GM12878 (cell line): Measurements from ENCODE around the gene SLC35A1. TPM values are rescaled to one million over a fixed set of nuclear protein-coding genes. Genes with fewer than 3 reads are reported as not detected.

Experiments used
- ATAC-seq: fragments of 200-7000 bp; cut with Tn5 transposase; 3 replicates; pipeline ENCODE4 v1.9.1; 2020; ENCODE audit warnings: mild to moderate bottlenecking, moderate library complexity
- BruUV-seq: library from RNA; stranded (reverse); fragments of 400-500 nt; replicated peaks from 2 replicates; lab custom pipeline; 2021; lab: Mats Ljungman, UMichigan
- CTCF ChIA-PET: fragments of 300-600 bp; sonication (Branson Sonifier 250); formaldehyde crosslinking; extraction: SDS; loops from one replicate; lab custom pipeline; 2021; ENCODE audit warnings: inconsistent platforms; lab: Yijun Ruan, JAX
- POLR2A ChIA-PET: fragments of 350-600 bp; formaldehyde crosslinking; extraction: SDS; loops from one replicate; lab custom pipeline; 2021; ENCODE audit warnings: inconsistent platforms; lab: Charles Lee
- RAD21 ChIA-PET: fragments of 300-600 bp; sonication (Branson Sonifier 250); formaldehyde crosslinking; loops from one replicate; lab custom pipeline; 2023; ENCODE audit warnings: antibody characterized with exemption; ENCODE audit not compliant: unreplicated experiment; lab: Charles Lee
- SMC1A ChIA-PET: fragments of 300-600 bp; sonication (Branson Sonifier 250); formaldehyde crosslinking; loops from one replicate; lab custom pipeline; 2023; ENCODE audit not compliant: unreplicated experiment, uncharacterized antibody; lab: Charles Lee
- DNase-seq: peaks from one replicate; pipeline ENCODE4 v3.0.0-alpha.2; 2011; ENCODE audit warnings: low read depth, low spot score
- FAIRE-seq: peaks from 3 replicates; lab custom pipeline; 2011; peaks lifted over from hg19 to GRCh38; lab: Jason Lieb, UNC
- H2AFZ ChIP-seq: 2 replicates; pipeline ENCODE4 v1.6.0; 2011; ENCODE audit warnings: low read depth, low read length, control low read depth; ENCODE audit not compliant: control insufficient read depth
- H3K27ac ChIP-seq: 2 replicates; pipeline ENCODE4 v1.5.1; 2011; ENCODE audit warnings: control low read depth; ENCODE audit not compliant: control insufficient read depth, insufficient read depth
- H3K27me3 ChIP-seq, 2 experiments: replicated peaks in 1 of 2; 2 replicates each; pipeline versions ENCODE4 v1.6.0 to v1.6.1; 2011; ENCODE audit warnings: low read length in 1 of 2; ENCODE audit not compliant: control insufficient read depth in 2 of 2, insufficient read depth in 2 of 2
- H3K36me3 ChIP-seq, 2 experiments: 2 replicates each; pipeline ENCODE4 v1.5.1; 2011; ENCODE audit warnings: low read length in 1 of 2; ENCODE audit not compliant: control insufficient read depth in 2 of 2, insufficient read depth in 2 of 2
- H3K4me1 ChIP-seq: 2 replicates; pipeline ENCODE4 v1.6.1; 2011; ENCODE audit warnings: mild to moderate bottlenecking, low read length, moderate library complexity, mixed read lengths; ENCODE audit not compliant: control insufficient read depth, insufficient read depth
- H3K4me2 ChIP-seq: 2 replicates; pipeline ENCODE4 v1.6.0; 2011; ENCODE audit warnings: control low read depth; ENCODE audit not compliant: control insufficient read depth, insufficient read depth
- H3K4me3 ChIP-seq: fragments of 200-600 bp; sonication (generic); 2 replicates; pipeline ENCODE4 v1.5.1; 2016
- H3K79me2 ChIP-seq: 2 replicates; pipeline ENCODE4 v1.6.0; 2011; ENCODE audit warnings: low read length; ENCODE audit not compliant: control insufficient read depth, insufficient read depth
- H3K9ac ChIP-seq: 2 replicates; pipeline ENCODE4 v1.8.0; 2011; ENCODE audit warnings: low read length, control low read depth, mixed read lengths; ENCODE audit not compliant: control insufficient read depth, insufficient read depth
- H3K9me3 ChIP-seq: replicated peaks from 3 replicates; pipeline ENCODE4 v1.5.1; 2011; ENCODE audit warnings: mild to moderate bottlenecking, low read length; ENCODE audit not compliant: control insufficient read depth, insufficient read depth
- H4K20me1 ChIP-seq: 2 replicates; pipeline ENCODE4 v1.6.0; 2011; ENCODE audit not compliant: control insufficient read depth, insufficient read depth
- ATF7 ChIP-seq: fragments of 450-650 bp; IDR thresholded peaks from 2 replicates; pipeline ENCODE4 v1.6.1; 2016; ENCODE audit warnings: low read depth, mild to moderate bottlenecking
- CBX3 ChIP-seq: fragments of 200-600 bp; sonication (generic); IDR thresholded peaks from 2 replicates; pipeline ENCODE4 v1.6.1; 2016; ENCODE audit warnings: low read depth, borderline replicate concordance
- DPF2 ChIP-seq: fragments of 450-650 bp; IDR thresholded peaks from 2 replicates; pipeline ENCODE4 v1.6.1; 2017; ENCODE audit warnings: mild to moderate bottlenecking
- ETV6 ChIP-seq, 2 experiments: fragments of 450-650 bp in 1 of 2; IDR thresholded peaks in 1 of 2; conservative IDR thresholded peaks in 1 of 2; 2 replicates each; pipeline ENCODE4 v1.6.1; 2014; ENCODE audit warnings: antibody characterized with exemption in 1 of 2, borderline replicate concordance in 1 of 2, low read depth in 1 of 2, mild to moderate bottlenecking in 1 of 2, moderate library complexity in 1 of 2
- JUND ChIP-seq: IDR thresholded peaks from 2 replicates; pipeline ENCODE4 v1.6.1; 2012; ENCODE audit warnings: low read depth, mild to moderate bottlenecking, low read length, improper control_type of control experiment, moderate library complexity
- NFIC ChIP-seq: IDR thresholded peaks from 2 replicates; pipeline ENCODE4 v1.6.1; 2012; ENCODE audit warnings: low read depth, mild to moderate bottlenecking, inconsistent platforms, low read length, moderate library complexity
- POLR2A ChIP-seq: IDR thresholded peaks from 2 replicates; pipeline ENCODE4 v1.6.1; 2011; ENCODE audit warnings: low read depth, mild to moderate bottlenecking, low read length
- RAD51 ChIP-seq: fragments of 450-650 bp; IDR thresholded peaks from 2 replicates; pipeline ENCODE4 v1.6.1; 2016; ENCODE audit warnings: moderate library complexity, mild to moderate bottlenecking, inconsistent platforms
- RCOR1 ChIP-seq: conservative IDR thresholded peaks from 2 replicates; pipeline ENCODE4 v1.6.1; 2012; ENCODE audit warnings: low read depth, low read length, improper control_type of control experiment
- RUNX3 ChIP-seq: IDR thresholded peaks from 2 replicates; pipeline ENCODE4 v1.6.1; 2012; ENCODE audit warnings: low read length, inconsistent platforms
- SIX5 ChIP-seq: IDR thresholded peaks from 2 replicates; pipeline ENCODE4 v1.6.1; 2011; ENCODE audit warnings: mild to moderate bottlenecking, low read depth, low read length, moderate library complexity; ENCODE audit not compliant: severe bottlenecking
- SUPT20H ChIP-seq: IDR thresholded peaks from 2 replicates; pipeline ENCODE4 v1.6.1; 2011; ENCODE audit warnings: low read depth, mild to moderate bottlenecking, low read length, moderate library complexity, borderline replicate concordance; ENCODE audit not compliant: control insufficient read depth
- SUZ12 ChIP-seq: fragments of 200-600 bp; sonication (generic); IDR thresholded peaks from one replicate; pipeline ENCODE4 v1.6.1; 2018; ENCODE audit warnings: antibody characterized with exemption, mild to moderate bottlenecking; ENCODE audit not compliant: unreplicated experiment
- ZNF24 ChIP-seq: fragments of 450-650 bp; IDR thresholded peaks from 2 replicates; pipeline ENCODE4 v1.6.1; 2017; ENCODE audit warnings: antibody characterized with exemption, mild to moderate bottlenecking
- WGBS: methylation state at CpG from one replicate; pipeline ENCODE4 v1.1.6; 2016; ENCODE audit warnings: low lambda C conversion rate; ENCODE audit not compliant: insufficient replicate concordance, insufficient coverage; ENCODE audit errors: missing lambda C conversion rate; 5-methylcytosine and 5-hydroxymethylcytosine counted together
- in situ Hi-C: fragments of 300-500 bp; cut with MboI; formaldehyde crosslinking; loops from 9 replicates; pipeline ENCODE4 v1.14.3; 2018; ENCODE audit warnings: mixed read lengths
- intact Hi-C: fragments of 100-400 bp; cut with micrococcal nuclease; formaldehyde crosslinking; loops from one replicate; pipeline ENCODE4 v1.14.2; 2022; ENCODE audit not compliant: unreplicated experiment
- polyA plus RNA-seq, 11 experiments: library from polyadenylated mRNA; depleted of rRNA in 4 of 11; unstranded in 6 of 11; stranded (reverse) in 5 of 11; fragments of >200 nt; fragmentation: Nextera tagmentation in 4 of 11; fragmentation: Illumina TruSeq in 1 of 11; extraction: Ambion mirVana in 4 of 11; extraction: Trizol in 1 of 11; gene quantifications; 1 replicate in 1 of 11; 2 replicates in 10 of 11; pipeline versions ENCODE4 v1.2.1 to v1.2.3, GENCODE V29; 2011 to 2016; ENCODE audit warnings: inconsistent platforms in 2 of 11, missing spikeins in 2 of 11, low read depth in 1 of 11
- total RNA-seq, 4 experiments: library from RNA; depleted of rRNA in 3 of 4; stranded (reverse); fragments of >200 nt in 3 of 4; fragmentation: Illumina TruSeq in 1 of 4; extraction: Trizol in 1 of 4; gene quantifications; 2 replicates each; pipeline versions ENCODE4 v1.2.1 to v1.2.3, GENCODE V29; 2013 to 2021
- TF ChIP-seq, protein P1 (sequence below): fragments of 450-650 bp; IDR thresholded peaks from 2 replicates; pipeline ENCODE4 v1.6.1; 2016; ENCODE audit warnings: mild to moderate bottlenecking, moderate library complexity, borderline replicate concordance
- TF ChIP-seq, protein P2 (sequence below): fragments of 450-650 bp; IDR thresholded peaks from 2 replicates; pipeline ENCODE4 v1.6.1; 2017; ENCODE audit warnings: mild to moderate bottlenecking

SLC35A1 gene
- total and polyA plus RNA-seq, 10 of the 15 experiments (the other 5 are each of a cell fraction or from before 2014, with no cell fraction given) = 7.1 to 28.0 (median 12.4) TPM

DNA sequence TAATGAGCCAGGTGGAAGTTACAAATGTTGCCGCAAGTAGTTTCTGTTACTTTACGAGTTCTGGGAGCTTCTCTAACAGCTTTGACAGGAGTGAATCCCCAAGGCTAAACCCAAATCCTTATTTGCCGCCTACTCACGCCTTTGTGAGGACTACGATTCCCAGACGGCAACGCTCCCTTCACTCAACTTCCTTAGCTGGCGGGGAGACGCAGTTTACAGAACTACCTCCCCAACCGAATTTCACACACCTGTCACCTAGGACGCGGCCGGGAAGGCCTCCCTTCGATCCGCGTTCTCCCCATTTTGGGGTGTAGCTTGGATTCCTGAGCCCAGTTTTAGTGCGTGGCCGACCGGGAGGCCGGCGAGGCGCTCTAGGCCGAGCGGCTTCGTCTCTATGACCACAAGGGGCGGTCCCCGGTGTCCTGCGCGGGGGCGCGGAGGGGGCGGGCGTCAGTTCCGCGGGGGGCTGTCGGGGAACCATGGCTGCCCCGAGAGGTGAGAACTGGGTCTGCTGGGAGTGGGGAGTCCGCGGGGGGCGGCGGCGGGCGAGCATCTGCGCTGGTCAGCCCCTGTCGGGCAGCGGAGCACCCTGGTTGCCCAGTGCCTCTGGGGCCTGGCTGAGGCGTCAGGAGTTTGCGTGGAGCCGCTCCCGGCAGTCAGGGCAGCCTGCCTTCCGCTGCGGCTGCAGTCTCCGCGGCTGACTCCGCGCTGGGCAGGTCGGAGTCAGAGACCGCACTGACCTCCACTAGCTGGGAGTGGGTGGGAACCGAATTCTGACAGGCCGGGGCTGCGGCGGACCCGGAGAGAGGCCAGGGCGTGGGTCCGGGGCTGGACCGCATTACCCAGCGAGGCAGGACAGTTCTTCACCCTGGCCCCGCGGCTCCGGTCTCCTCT lies at the start of gene SLC35A1 (continued):
- TF ChIP-seq, protein P1, sequence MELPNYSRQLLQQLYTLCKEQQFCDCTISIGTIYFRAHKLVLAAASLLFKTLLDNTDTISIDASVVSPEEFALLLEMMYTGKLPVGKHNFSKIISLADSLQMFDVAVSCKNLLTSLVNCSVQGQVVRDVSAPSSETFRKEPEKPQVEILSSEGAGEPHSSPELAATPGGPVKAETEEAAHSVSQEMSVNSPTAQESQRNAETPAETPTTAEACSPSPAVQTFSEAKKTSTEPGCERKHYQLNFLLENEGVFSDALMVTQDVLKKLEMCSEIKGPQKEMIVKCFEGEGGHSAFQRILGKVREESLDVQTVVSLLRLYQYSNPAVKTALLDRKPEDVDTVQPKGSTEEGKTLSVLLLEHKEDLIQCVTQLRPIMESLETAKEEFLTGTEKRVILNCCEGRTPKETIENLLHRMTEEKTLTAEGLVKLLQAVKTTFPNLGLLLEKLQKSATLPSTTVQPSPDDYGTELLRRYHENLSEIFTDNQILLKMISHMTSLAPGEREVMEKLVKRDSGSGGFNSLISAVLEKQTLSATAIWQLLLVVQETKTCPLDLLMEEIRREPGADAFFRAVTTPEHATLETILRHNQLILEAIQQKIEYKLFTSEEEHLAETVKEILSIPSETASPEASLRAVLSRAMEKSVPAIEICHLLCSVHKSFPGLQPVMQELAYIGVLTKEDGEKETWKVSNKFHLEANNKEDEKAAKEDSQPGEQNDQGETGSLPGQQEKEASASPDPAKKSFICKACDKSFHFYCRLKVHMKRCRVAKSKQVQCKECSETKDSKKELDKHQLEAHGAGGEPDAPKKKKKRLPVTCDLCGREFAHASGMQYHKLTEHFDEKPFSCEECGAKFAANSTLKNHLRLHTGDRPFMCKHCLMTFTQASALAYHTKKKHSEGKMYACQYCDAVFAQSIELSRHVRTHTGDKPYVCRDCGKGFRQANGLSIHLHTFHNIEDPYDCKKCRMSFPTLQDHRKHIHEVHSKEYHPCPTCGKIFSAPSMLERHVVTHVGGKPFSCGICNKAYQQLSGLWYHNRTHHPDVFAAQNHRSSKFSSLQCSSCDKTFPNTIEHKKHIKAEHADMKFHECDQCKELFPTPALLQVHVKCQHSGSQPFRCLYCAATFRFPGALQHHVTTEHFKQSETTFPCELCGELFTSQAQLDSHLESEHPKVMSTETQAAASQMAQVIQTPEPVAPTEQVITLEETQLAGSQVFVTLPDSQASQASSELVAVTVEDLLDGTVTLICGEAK = peak; percentile 86
- TF ChIP-seq RUNX3 (peak; percentile 55; the same call in 1 of the 2 replicates), NFIC (no peak), POLR2A (peak; percentile 89)

DNA sequence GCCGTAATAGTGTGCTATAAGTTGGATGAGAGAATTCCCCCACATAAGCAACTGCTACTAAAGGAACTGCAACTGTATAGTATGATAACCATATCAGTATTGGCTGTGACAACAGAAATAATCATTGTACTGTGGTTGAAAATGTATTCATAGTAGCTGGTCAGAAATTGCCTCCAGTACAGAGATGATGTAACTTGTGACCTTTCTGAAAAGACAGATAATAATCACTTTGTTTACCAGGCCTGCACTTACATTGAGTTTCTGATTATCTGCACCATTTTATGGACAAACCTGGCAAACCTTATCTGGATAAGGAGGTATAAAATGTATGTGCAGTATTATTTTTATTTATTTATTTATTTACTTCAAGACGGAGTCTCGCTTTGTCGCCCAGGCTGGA lies 46.0 kb upstream of the SLC35A1 start:
- Histone ChIP-seq H3K9ac (no peak overlapping the region), H3K36me3 (no peaks in the 10 kb centered on the region), H3K4me2 (no peak overlapping the region), H3K79me2 (no peaks in the 10 kb centered on the region), H3K27ac (no peak overlapping the region), H3K27me3 (no peaks in the 10 kb centered on the region), H3K4me3 (no peak overlapping the region), H4K20me1 (no peaks in the 10 kb centered on the region), H3K9me3 (no peaks in the 10 kb centered on the region), H3K4me1 (no peaks in the 10 kb centered on the region), H2AFZ (no peak overlapping the region)
- 89% methylated on average over 4 of the region's 4 CpGs for WGBS
- peak; percentile 46 for ATAC-seq
- CTCF ChIA-PET = no interaction called here
- intact Hi-C loops (no loop called here), in situ Hi-C loops (no loop called here)
- no TSS peak for BruUV-seq
- DNase-seq = no peak
- RAD21 ChIA-PET = no interaction called here
- POLR2A ChIA-PET = no interaction called here
- SMC1A ChIA-PET = no interaction called here
- no peak for FAIRE-seq
- TF ChIP-seq SIX5 (no peak), RCOR1 (no peak), RAD51 (no peak), SUPT20H (no peak), ETV6 (conservative IDR thresholded peaks at IDR 0.05 in 1 of 2, IDR thresholded peaks at IDR 0.05 in 1 of 2; ENCODE audit: borderline replicate concordance in 1 of 2, low read depth in 1 of 2) (no peak), ATF7 (no peak), SUZ12 (no peak), DPF2 (no peak), JUND (no peak), ZNF24 (no peak), CBX3 (no peak)
- TF ChIP-seq, protein P2, sequence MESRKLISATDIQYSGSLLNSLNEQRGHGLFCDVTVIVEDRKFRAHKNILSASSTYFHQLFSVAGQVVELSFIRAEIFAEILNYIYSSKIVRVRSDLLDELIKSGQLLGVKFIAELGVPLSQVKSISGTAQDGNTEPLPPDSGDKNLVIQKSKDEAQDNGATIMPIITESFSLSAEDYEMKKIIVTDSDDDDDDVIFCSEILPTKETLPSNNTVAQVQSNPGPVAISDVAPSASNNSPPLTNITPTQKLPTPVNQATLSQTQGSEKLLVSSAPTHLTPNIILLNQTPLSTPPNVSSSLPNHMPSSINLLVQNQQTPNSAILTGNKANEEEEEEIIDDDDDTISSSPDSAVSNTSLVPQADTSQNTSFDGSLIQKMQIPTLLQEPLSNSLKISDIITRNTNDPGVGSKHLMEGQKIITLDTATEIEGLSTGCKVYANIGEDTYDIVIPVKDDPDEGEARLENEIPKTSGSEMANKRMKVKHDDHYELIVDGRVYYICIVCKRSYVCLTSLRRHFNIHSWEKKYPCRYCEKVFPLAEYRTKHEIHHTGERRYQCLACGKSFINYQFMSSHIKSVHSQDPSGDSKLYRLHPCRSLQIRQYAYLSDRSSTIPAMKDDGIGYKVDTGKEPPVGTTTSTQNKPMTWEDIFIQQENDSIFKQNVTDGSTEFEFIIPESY = no peak
